ENCODE measurements around the gene SPATA31C1. TPM values are rescaled to one million over a fixed set of nuclear protein-coding genes. Genes with fewer than 3 reads are reported as not detected.

Gene SPATA31C1
- total and polyA plus RNA-seq, 2 donors (not counting 1 experiment from before 2014, with no cell fraction given), result not detected

GRCh38 chr9:87964826-87965225, 47.1 kb downstream of the SPATA31C1 start:
- no peak for TF ChIP-seq CTCF (IDR thresholded peaks at IDR 0.05)
- no peak for TF ChIP-seq EZH2 (IDR thresholded peaks at IDR 0.05; ENCODE audit: borderline replicate concordance, insufficient read depth, low read depth, low read length, poor library complexity, severe bottlenecking)
- Histone ChIP-seq H3K36me3 (replicated peaks in 1 of 2; ENCODE audit: control extremely low read depth in 1 of 2, control insufficient read depth in 1 of 2, extremely low read depth in 1 of 2, insufficient read depth in 2 of 2, low read length in 1 of 2) (no peaks in the 10 kb centered on the region), H3K27me3 (replicated peaks in 1 of 4; ENCODE audit: control extremely low read depth in 1 of 4, control insufficient read depth in 3 of 4, insufficient read depth in 4 of 4, low read length in 3 of 4) (peaks cover 0 to 4% (median 0%) of the 10 kb centered on the region in 4 experiments), H2AFZ (ENCODE audit: insufficient read depth, low read depth, low read length, poor library complexity, severe bottlenecking) (no peak overlapping the region), H3K4me2 (replicated peaks; ENCODE audit: low read depth, low read length, poor library complexity, severe bottlenecking) (no peak overlapping the region), H3K4me3 (ENCODE audit: control extremely low read depth in 1 of 5, extremely low read depth in 1 of 5, insufficient read depth in 1 of 5, low read depth in 2 of 5, low read length in 4 of 5) (no peak overlapping the region), H3K4me1 (ENCODE audit: control insufficient read depth in 2 of 2, insufficient read depth in 2 of 2, low read length in 2 of 2) (no peaks in the 10 kb centered on the region), H3K9ac (ENCODE audit: low read length) (no peak overlapping the region), H3K9me3 (ENCODE audit: control extremely low read depth in 1 of 3, control insufficient read depth in 2 of 3, insufficient read depth in 1 of 3, low read length in 2 of 3) (no peaks in the 10 kb centered on the region), H3K79me2 (ENCODE audit: control insufficient read depth, insufficient read depth, low read length) (no peaks in the 10 kb centered on the region), H3K27ac (ENCODE audit: low read length in 2 of 2) (no peak overlapping the region), H4K20me1 (ENCODE audit: control insufficient read depth, insufficient read depth, low read length, poor library complexity, severe bottlenecking) (no peaks in the 10 kb centered on the region)
- Mint-ChIP-seq H3K27ac (no peak overlapping the region), H3K9me3 (ENCODE audit: insufficient read depth) (no peaks in the 10 kb centered on the region), H3K4me3 (no peak overlapping the region), H3K27me3 (peaks cover 15% of the 10 kb centered on the region), H3K4me1 (no peaks in the 10 kb centered on the region)
- DNase-seq (no peak), ATAC-seq (ENCODE audit: low read depth) (no peak)
- no CpG with 5 or more reads among the region's 4 CpGs for WGBS (ENCODE audit: insufficient coverage)
- ChIA-PET POLR2A (no interaction called here), CTCF (no interaction called here)
- intact Hi-C loops (cut with micrococcal nuclease), result no loop called here

GRCh38 chr9:87968155-87968554, 50.4 kb downstream of the SPATA31C1 start:
- WGBS (ENCODE audit: insufficient coverage), result 96% methylated on average over 6 of the region's 6 CpGs

More at GRCh38 chr9:87968155-87968554, 50.4 kb downstream of the SPATA31C1 start:
- ATAC-seq (ENCODE audit: low read depth) (no peak), DNase-seq (no peak)
- Histone ChIP-seq H3K27ac (ENCODE audit: low read length in 2 of 2) (no peak overlapping the region), H3K27me3 (replicated peaks in 1 of 4; ENCODE audit: control extremely low read depth in 1 of 4, control insufficient read depth in 3 of 4, insufficient read depth in 4 of 4, low read length in 3 of 4) (peaks cover 0 to 6% (median 2%) of the 10 kb centered on the region in 4 experiments), H3K9ac (ENCODE audit: low read length) (no peak overlapping the region), H3K4me1 (ENCODE audit: control insufficient read depth in 2 of 2, insufficient read depth in 2 of 2, low read length in 2 of 2) (peaks cover 0 to under 1% of the 10 kb centered on the region in 2 donors), H4K20me1 (ENCODE audit: control insufficient read depth, insufficient read depth, low read length, poor library complexity, severe bottlenecking) (no peaks in the 10 kb centered on the region), H3K9me3 (ENCODE audit: control extremely low read depth in 1 of 3, control insufficient read depth in 2 of 3, insufficient read depth in 1 of 3, low read length in 2 of 3) (peaks cover 0 to 6% (median 0%) of the 10 kb centered on the region in 3 donors), H3K79me2 (ENCODE audit: control insufficient read depth, insufficient read depth, low read length) (no peaks in the 10 kb centered on the region), H3K4me2 (replicated peaks; ENCODE audit: low read depth, low read length, poor library complexity, severe bottlenecking) (no peak overlapping the region), H2AFZ (ENCODE audit: insufficient read depth, low read depth, low read length, poor library complexity, severe bottlenecking) (no peak overlapping the region), H3K4me3 (ENCODE audit: control extremely low read depth in 1 of 5, extremely low read depth in 1 of 5, insufficient read depth in 1 of 5, low read depth in 2 of 5, low read length in 4 of 5) (no peak overlapping the region), H3K36me3 (replicated peaks in 1 of 2; ENCODE audit: control extremely low read depth in 1 of 2, control insufficient read depth in 1 of 2, extremely low read depth in 1 of 2, insufficient read depth in 2 of 2, low read length in 1 of 2) (no peaks in the 10 kb centered on the region)
- ChIA-PET POLR2A (no interaction called here), CTCF (no interaction called here)
- Mint-ChIP-seq H3K4me1 (peaks cover 6% of the 10 kb centered on the region), H3K4me3 (no peak overlapping the region), H3K9me3 (ENCODE audit: insufficient read depth) (no peaks in the 10 kb centered on the region), H3K27me3 (peaks cover 10% of the 10 kb centered on the region), H3K27ac (no peak overlapping the region)
- intact Hi-C loops (cut with micrococcal nuclease), result no loop called here
- TF ChIP-seq EZH2 (IDR thresholded peaks at IDR 0.05; ENCODE audit: borderline replicate concordance, insufficient read depth, low read depth, low read length, poor library complexity, severe bottlenecking) (no peak), CTCF (IDR thresholded peaks at IDR 0.05) (no peak)
